ENCODE measurements around the gene PREP.

The PREP gene

GRCh38 chr6:105278813-105279212 is 124.1 kb downstream of the PREP start:
- H3K9ac ChIP-seq (ENCODE audit: low read length) = no peak overlapping the region
- H3K27ac ChIP-seq (ENCODE audit: low read depth, low read length) = no peak overlapping the region
- no peaks in the 10 kb centered on the region for H3K9me3 ChIP-seq (ENCODE audit: insufficient read depth, low read length)
- H3K9me2 ChIP-seq (replicated peaks; ENCODE audit: insufficient read depth, low read length) = no peaks in the 10 kb centered on the region
- no peaks in the 10 kb centered on the region for H3K79me2 ChIP-seq (ENCODE audit: insufficient read depth, low read length)
- no peak overlapping the region for H2AFZ ChIP-seq (ENCODE audit: low read depth, low read length, severe bottlenecking)
- no peaks in the 10 kb centered on the region; the same call in 1 of the 2 replicates for H3K36me3 ChIP-seq (ENCODE audit: low read length)
- no peaks in the 10 kb centered on the region for H3F3A ChIP-seq (ENCODE audit: insufficient read depth)
- no peak for TF ChIP-seq EZH2phosphoT487 (conservative IDR thresholded peaks at IDR 0.05; ENCODE audit: low read length)
- no peak for TF ChIP-seq CTCF (IDR thresholded peaks at IDR 0.05; ENCODE audit: insufficient read depth, low read length, poor library complexity, severe bottlenecking)
- H3K27me3 ChIP-seq (ENCODE audit: low read length) = no peaks in the 10 kb centered on the region
- no peak overlapping the region for H3K4me3 ChIP-seq (ENCODE audit: insufficient read depth, low read length, poor library complexity, severe bottlenecking)
- no peaks in the 10 kb centered on the region for H4K20me1 ChIP-seq (ENCODE audit: low read depth, low read length)
- no peak overlapping the region for H3K4me2 ChIP-seq (ENCODE audit: low read depth, low read length, poor library complexity, severe bottlenecking)

GRCh38 chr6:105278035-105278434 is 124.8 kb downstream of the PREP start:
- Histone ChIP-seq H3K4me2 (ENCODE audit: low read depth, low read length, poor library complexity, severe bottlenecking) (no peak overlapping the region), H2AFZ (ENCODE audit: low read depth, low read length, severe bottlenecking) (no peak overlapping the region), H3K79me2 (ENCODE audit: insufficient read depth, low read length) (no peaks in the 10 kb centered on the region), H3K27me3 (ENCODE audit: low read length) (no peaks in the 10 kb centered on the region), H3K9ac (ENCODE audit: low read length) (no peak overlapping the region), H3K9me3 (ENCODE audit: insufficient read depth, low read length) (no peaks in the 10 kb centered on the region), H3F3A (ENCODE audit: insufficient read depth) (no peaks in the 10 kb centered on the region), H3K36me3 (ENCODE audit: low read length) (no peaks in the 10 kb centered on the region; the same call in 1 of the 2 replicates), H3K27ac (ENCODE audit: low read depth, low read length) (no peak overlapping the region), H4K20me1 (ENCODE audit: low read depth, low read length) (no peaks in the 10 kb centered on the region), H3K4me3 (ENCODE audit: insufficient read depth, low read length, poor library complexity, severe bottlenecking) (no peak overlapping the region), H3K9me2 (replicated peaks; ENCODE audit: insufficient read depth, low read length) (no peaks in the 10 kb centered on the region)
- TF ChIP-seq CTCF (IDR thresholded peaks at IDR 0.05; ENCODE audit: insufficient read depth, low read length, poor library complexity, severe bottlenecking) (no peak), EZH2phosphoT487 (conservative IDR thresholded peaks at IDR 0.05; ENCODE audit: low read length) (no peak)

- Histone ChIP-seq H3K27ac (ENCODE audit: low read depth, low read length) (no peak overlapping the region), H3K9me3 (ENCODE audit: insufficient read depth, low read length) (no peaks in the 10 kb centered on the region), H3F3A (ENCODE audit: insufficient read depth) (no peaks in the 10 kb centered on the region)
These were observed 126.5 kb downstream of the PREP start for GRCh38 chr6:105276374-105276773.

More at GRCh38 chr6:105276374-105276773, 126.5 kb downstream of the PREP start:
- Histone ChIP-seq H3K79me2 (ENCODE audit: insufficient read depth, low read length) (no peaks in the 10 kb centered on the region), H3K9ac (ENCODE audit: low read length) (no peak overlapping the region), H2AFZ (ENCODE audit: low read depth, low read length, severe bottlenecking) (no peak overlapping the region), H3K27me3 (ENCODE audit: low read length) (no peaks in the 10 kb centered on the region), H3K9me2 (replicated peaks; ENCODE audit: insufficient read depth, low read length) (no peaks in the 10 kb centered on the region), H3K4me2 (ENCODE audit: low read depth, low read length, poor library complexity, severe bottlenecking) (no peak overlapping the region), H3K4me3 (ENCODE audit: insufficient read depth, low read length, poor library complexity, severe bottlenecking) (no peak overlapping the region), H3K36me3 (ENCODE audit: low read length) (no peaks in the 10 kb centered on the region; the same call in 1 of the 2 replicates), H4K20me1 (ENCODE audit: low read depth, low read length) (no peaks in the 10 kb centered on the region)
- TF ChIP-seq EZH2phosphoT487 (conservative IDR thresholded peaks at IDR 0.05; ENCODE audit: low read length) (no peak), CTCF (IDR thresholded peaks at IDR 0.05; ENCODE audit: insufficient read depth, low read length, poor library complexity, severe bottlenecking) (no peak)
